HG03558 (cell line): ENCODE data around the gene HIPK1.

Experiments used
- ATAC-seq: cut with Tn5 transposase; IDR thresholded peaks from one replicate; pipeline ENCODE4 v1.9.1; 2021; ENCODE audit warnings: moderate number of reproducible peaks; ENCODE audit not compliant: unreplicated experiment; ENCODE audit errors: extremely low read depth

The HIPK1 gene

DNA sequence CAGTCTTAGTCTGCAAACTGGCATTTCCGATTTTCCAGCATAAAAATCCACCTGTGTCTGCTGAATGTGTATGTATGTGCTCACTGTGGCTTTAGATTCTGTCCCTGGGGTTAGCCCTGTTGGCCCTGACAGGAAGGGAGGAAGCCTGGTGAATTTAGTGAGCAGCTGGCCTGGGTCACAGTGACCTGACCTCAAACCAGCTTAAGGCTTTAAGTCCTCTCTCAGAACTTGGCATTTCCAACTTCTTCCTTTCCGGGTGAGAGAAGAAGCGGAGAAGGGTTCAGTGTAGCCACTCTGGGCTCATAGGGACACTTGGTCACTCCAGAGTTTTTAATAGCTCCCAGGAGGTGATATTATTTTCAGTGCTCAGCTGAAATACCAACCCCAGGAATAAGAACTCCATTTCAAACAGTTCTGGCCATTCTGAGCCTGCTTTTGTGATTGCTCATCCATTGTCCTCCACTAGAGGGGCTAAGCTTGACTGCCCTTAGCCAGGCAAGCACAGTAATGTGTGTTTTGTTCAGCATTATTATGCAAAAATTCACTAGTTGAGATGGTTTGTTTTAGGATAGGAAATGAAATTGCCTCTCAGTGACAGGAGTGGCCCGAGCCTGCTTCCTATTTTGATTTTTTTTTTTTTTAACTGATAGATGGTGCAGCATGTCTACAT lies 47.6 kb downstream of the HIPK1 start:
- ATAC-seq = no peak

DNA sequence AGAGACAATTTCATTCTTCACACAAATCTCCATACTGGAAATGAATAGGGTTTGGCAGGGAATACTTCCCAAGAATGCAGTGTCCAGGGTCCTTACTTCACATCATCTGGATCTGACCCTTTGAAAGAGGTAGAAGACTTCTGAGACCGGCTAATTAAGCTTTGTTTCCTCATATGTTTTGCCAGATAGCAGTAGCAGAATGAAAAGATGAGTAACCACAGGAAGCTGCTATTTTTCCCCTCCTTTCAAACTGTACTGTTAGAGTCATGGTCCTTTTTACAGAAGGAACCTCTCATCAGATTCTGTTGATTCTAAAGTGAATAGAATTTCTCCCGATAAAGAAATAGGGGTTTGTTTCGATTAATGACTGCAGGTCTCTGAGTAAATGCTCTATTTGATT lies 48.8 kb downstream of the HIPK1 start:
- ATAC-seq = no peak

DNA sequence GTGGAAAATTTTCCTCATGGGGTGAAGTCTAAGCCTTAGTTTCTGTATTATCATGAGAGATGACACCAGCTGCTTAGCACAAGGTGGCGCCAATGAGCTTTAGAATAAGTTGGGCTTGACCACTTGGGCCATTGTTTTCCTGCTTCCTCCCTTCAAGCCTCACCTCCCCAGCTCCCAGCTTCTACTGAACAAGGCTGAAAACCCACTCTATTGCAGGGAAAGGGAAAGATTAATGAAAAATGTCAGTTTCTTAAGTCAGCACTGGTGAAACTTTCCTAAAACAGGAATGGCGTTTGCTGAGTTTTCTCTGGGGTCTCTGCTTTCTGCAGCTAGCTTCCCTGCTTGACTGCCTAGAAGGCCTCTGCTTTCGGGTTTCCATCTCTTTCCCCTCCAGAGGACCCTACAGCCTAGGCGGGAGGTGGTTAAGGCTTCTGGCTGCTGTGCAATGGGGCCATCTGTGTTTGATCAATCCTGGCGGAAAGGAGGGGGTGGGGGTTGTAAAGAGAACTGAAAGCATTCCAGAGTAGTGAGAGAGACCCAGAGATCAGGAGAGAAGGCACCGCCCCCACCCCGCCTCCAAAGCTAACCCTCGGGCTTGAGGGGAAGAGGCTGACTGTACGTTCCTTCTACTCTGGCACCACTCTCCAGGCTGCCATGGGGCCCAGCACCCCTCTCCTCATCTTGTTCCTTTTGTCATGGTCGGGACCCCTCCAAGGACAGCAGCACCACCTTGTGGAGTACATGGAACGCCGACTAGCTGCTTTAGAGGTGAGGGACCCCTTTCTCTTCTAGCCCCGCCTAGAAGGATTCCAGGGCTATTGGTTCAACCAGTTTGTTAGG lies 50.0 kb downstream of the HIPK1 start, which contains the start of gene OLFML3:
OLFML3 (plus strand) TSS at position 612 of the 840 bp plus-strand sequence; CDS start at position 655, 43 bp downstream.
- no peak for ATAC-seq

DNA sequence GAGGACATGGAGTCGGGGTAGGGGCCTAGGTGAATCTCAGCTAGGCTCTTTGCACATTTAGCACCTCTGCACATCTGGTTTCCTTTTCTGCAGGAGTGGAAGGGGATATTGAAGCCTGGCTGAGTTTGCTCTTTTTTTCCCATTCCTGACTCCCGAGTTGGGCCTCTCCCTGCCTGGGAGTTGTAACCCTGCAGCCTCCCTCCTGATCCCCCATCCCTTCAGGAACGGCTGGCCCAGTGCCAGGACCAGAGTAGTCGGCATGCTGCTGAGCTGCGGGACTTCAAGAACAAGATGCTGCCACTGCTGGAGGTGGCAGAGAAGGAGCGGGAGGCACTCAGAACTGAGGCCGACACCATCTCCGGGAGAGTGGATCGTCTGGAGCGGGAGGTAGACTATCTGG lies 51.0 kb downstream of the HIPK1 start:
- no peak for ATAC-seq

GRCh38 chr1:113981962-113982931 lies 53.1 kb downstream of the HIPK1 start:
- no peak for ATAC-seq

GRCh38 chr1:113982949-113983348 lies 53.8 kb downstream of the HIPK1 start:
- no peak for ATAC-seq

- no peak for ATAC-seq
These were observed 54.3 kb downstream of the HIPK1 start for GRCh38 chr1:113983391-113983790.

DNA sequence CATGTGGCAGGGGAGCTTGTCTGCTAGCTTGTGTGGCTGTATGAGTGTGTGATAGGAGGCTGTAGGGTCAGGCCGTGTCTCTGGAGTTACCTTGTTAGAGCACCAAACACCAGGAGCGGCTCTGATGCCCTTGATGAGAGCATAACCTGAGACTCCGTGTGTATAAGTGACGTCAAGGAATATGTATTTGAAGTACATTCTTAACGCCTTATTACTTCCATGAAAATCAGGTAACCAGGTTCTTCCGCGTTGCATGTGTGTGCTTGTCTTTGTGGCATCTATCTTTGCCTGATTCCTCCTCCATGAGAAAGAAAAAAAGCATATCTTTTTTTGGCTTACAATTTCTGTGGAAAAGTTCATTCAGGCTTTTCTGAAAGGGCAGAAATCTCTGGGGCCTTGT lies 54.7 kb downstream of the HIPK1 start:
- ATAC-seq = no peak

DNA sequence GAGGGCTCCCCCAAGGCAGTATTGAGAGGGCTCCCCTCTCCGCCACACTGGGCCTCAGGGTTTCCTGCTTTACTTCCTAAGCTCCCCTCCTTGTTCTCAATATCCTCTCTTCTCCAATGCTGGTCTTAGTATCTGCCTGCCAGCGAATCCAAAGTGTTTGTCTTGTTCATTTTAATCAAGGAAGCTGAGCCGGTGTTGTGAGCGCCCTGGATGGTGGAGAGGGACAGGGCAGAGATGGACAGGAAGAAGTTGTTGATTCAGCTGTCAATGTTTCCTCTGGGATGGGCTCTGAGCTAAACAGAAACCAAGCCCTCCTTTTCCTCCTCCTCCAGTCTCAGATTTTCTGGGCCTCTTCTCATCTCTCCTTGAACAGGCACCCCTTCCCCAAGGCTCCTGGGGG lies 55.6 kb downstream of the HIPK1 start:
- ATAC-seq = no peak

GRCh38 chr1:113986802-113987201 lies 57.7 kb downstream of the HIPK1 start:
- ATAC-seq = no peak

- ATAC-seq = no peak
These were observed 58.1 kb downstream of the HIPK1 start for GRCh38 chr1:113987259-113987658.

DNA sequence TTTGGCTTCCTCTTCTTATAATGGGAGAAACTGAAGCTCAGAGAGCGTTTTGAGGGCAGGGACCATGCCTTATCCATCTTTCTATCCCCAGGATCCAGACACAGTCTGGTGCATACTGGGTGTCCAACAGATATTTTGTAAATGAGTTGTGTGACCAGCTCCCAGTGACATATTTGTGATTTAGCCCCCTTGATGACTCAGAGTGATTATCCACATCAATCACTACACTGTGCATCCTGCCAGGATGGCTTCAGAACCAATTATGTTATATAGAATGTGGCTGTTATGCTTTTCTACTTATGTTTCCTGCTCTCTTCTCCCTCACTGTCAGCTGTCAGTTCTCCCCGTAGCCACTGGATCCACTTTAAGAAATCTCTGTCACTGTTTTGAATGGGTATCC lies 61.4 kb downstream of the HIPK1 start:
- no peak for ATAC-seq

DNA sequence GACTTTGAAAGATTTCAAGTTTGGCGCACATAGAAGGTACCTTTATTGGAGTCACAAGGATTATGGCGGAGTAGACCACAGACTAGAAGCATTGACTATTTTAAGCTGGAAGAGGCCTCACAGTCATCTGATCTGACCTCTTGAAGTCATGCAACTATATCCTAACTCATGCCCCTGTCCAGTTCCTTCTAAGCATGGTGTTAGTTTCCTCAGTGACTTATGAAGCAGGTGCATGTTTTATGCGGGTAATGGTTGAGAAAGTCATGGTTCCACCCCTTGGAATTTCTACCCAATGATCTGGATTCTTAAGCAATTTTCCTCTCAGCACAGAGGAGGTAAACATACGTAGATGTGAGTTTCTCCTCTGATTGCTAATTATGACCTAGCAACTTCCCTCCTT lies 61.8 kb downstream of the HIPK1 start:
- no peak for ATAC-seq

DNA sequence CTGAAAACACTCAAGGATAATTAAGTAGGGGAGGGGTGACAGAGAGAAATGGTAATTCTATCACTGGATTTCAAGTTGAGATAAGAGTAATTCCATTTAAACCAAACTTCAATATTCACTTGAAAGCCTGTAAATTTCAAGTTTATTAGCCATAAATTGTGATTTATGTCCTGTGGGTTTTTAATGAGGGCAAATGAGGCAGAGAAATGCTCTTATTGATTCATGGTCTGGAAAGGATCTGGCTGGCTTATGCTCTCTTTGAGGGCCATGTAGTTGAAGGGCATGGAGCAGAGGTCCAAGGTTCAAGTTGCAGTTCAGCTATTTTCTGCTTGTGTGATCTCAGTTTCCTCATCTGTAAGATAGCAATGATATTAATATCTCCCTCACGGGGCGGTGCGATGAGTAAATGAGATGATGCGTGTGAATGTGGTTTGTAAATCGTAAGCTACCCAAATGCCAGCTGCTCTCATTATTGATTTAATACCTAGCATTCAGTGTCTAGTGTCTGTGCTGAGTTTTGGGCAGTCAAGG lies 62.4 kb downstream of the HIPK1 start:
- ATAC-seq = no peak

DNA sequence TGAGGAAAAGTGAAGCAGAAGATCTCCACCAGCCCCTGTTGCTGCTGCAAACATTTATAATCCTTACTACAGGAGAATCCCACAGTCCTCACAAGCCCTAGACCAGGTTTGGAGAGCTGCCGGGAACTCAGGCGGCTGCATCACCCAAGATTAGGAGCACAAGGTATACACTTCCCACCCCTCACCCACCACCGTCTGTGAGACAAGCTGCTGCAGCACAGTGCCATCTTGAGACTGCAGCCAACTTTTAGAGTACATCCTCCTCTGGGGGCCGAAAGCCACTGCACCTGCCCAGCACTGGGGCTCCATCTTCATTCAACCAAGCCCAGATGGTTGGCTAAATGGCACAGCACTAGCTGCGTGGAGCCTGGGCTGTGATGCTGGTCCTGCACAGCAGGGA lies 63.9 kb downstream of the HIPK1 start:
- ATAC-seq = no peak

DNA sequence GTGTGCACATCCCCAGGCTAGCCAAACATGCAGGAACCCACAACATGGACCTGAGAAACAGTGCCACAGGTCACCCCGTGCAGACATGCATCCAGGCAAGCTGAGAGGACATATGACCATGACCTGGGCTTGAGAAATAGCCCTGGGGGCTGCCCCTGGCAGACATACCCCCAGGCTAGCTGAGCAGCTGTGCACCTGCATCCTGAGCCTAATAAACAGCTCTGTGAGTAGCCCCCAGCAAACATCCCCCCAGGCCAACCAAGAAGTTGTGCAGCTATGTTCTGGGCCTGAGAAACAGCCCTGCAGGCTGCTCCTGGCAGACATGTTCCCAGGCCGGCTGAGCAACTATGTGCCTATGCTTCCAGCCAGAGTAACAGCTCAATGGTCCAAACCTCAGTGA lies 64.6 kb downstream of the HIPK1 start:
- no peak for ATAC-seq

GRCh38 chr1:113995382-113995781 lies 66.3 kb downstream of the HIPK1 start:
- ATAC-seq = no peak

DNA sequence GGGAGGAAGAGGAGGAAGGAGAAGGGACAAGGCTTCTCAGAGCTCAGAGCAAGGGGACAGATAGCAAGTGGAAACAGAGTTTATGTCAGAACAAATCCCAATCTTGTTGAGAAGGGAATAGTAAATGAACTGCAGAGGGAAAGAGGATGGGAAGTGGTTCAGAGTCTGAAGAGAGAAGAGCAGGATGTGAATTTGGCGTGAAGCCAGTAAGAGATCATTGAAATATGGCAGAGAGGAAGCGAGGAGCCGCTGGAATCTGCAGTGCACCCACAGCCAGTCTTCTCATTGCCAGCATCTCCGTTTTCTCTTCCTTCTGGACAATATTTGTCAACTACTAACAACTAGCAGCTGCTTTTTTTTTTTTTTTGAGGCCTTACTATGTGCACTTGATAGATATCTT lies 69.2 kb downstream of the HIPK1 start:
- ATAC-seq = no peak

DNA sequence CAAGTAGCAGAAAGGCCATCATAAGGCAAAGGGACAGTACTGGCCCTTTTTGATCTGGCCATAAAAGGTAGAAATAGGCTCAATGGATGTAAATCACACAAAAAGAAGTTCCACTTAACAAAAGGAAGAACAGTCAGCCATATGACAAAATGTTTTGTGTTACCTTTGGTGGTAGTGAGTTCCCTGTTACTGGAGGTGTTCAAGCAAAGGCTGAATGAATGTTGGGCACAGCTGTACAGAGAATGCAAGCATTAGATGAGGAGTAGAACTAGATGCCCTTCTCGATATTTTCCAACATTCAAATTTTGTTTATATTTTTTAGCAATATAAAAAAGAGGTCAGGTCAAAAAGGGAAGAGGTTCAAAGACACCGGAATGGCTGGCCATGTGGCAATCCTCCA lies 70.1 kb downstream of the HIPK1 start:
- no peak for ATAC-seq

DNA sequence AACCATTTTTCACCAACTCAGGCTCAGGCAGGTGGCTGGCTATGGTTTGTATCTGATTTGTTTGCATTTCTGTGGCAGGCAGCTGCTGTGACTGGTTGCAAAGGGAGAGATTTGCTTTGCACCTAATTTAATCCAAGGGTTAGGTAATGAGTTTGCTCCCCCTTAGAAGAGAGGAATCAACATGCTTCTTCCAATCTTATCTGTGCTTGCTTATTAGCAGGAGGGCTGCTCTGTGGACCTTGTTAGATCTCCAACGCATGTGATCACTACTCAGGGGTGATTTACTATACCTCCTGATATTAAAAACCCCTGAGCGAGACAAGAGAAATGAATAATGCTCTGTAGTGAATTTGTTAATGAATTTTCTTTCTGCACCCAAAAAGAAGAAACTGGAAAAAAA lies 70.7 kb downstream of the HIPK1 start:
- no peak for ATAC-seq
